Progenitor cell of endocrine pancreas (in vitro differentiated cells): ENCODE measurements around the gene CCSER1. TPM values are rescaled to one million over a fixed set of nuclear protein-coding genes. Genes with fewer than 3 reads are reported as not detected.

Source experiments
- total RNA-seq: library from RNA; stranded (reverse); gene quantifications from 2 replicates; pipeline ENCODE4 v1.2.1, GENCODE V29; 2021

Gene CCSER1
- total RNA-seq, 1 donor from 2014 or later = 11.6 TPM

Other genes starting within 250 kb of the CCSER1 start
- gene MMRN1, start 232.5 kb upstream of the CCSER1 start, total RNA-seq = 1.6 and 1.7 TPM in 2 replicates